Muscle layer of colon (tissue), 2 donors: ENCODE measurements around the gene BLVRA.
"Not testable (repeated sequence)": the region's sequence is repeated elsewhere in the genome, so short reads cannot be mapped to it uniquely, and the experiment has no call there.

Experiments used
- H3K27ac ChIP-seq: one replicate; pipeline ENCODE4 v1.7.0; 2013; ENCODE audit warnings: low read depth, mild to moderate bottlenecking, low read length, moderate library complexity
- H3K27me3 ChIP-seq, 2 donors: one replicate each; pipeline ENCODE4 v1.7.0; 2013; ENCODE audit warnings: low read length in 2 of 2, mild to moderate bottlenecking in 2 of 2; ENCODE audit not compliant: insufficient read depth in 2 of 2, control insufficient read depth in 1 of 2
- H3K36me3 ChIP-seq: one replicate; pipeline ENCODE4 v1.7.0; 2013; ENCODE audit warnings: mild to moderate bottlenecking, low read length; ENCODE audit not compliant: insufficient read depth
- H3K4me1 ChIP-seq: one replicate; pipeline ENCODE4 v1.7.0; 2013; ENCODE audit warnings: mild to moderate bottlenecking, low read length; ENCODE audit not compliant: insufficient read depth
- H3K4me3 ChIP-seq, 2 donors: one replicate each; pipeline ENCODE4 v1.7.0; 2013; ENCODE audit warnings: low read length in 2 of 2, low read depth in 1 of 2, mild to moderate bottlenecking in 1 of 2, moderate library complexity in 1 of 2
- H3K9ac ChIP-seq: one replicate; pipeline ENCODE4 v1.7.0; 2013; ENCODE audit warnings: low read length
- H3K9me3 ChIP-seq: one replicate; pipeline ENCODE4 v1.7.0; 2013; ENCODE audit warnings: mild to moderate bottlenecking, low read length
- donor health status: abdominal sarcoma.
- donor health status: Adenocarcinoma of cecum.

Gene BLVRA

DNA sequence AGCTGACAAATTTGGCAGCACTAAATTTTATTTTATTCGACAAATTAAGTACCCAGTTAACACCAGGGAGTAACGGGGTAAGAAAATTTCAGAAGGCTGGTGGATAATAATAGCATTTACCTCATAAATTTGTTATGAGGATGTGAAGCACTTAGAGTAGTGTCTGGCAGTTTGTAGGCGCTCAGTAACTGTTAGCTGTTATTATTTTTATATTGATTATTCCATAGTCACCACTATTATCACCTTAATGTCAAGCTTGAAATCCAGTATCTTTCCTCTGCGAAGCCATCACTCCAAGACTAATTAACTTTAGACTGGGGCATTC, 28.6 kb upstream of the BLVRA start:
- Histone ChIP-seq H3K27me3 (no peaks in the 10 kb centered on the region), H3K4me1 (peaks cover 15% of the 10 kb centered on the region), H3K36me3 (no peaks in the 10 kb centered on the region), H3K4me3 (peak overlapping the region; percentile 81 to 83), H3K27ac (peak overlapping the region; percentile 73), H3K9me3 (no peaks in the 10 kb centered on the region), H3K9ac (peak overlapping the region; percentile 75)

DNA sequence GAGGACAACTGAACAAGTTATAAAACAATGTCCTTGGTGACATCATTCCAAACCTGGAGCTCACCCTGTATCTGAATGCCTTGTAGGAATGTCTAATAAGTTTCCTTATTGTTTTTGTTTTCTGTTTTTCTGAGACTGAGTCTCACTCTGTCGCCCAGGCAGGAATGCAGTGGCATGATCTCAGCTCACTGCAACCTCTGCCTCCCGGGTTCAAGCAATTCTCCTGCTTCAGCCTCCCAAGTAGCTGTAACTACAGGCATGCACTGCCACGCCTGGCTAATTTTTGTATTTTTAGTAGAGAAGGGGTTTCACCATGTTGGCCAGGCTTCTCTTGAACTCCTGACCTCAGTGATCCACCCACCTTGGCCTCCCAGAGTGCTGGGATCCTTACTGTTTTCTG, 27.0 kb upstream of the BLVRA start:
- H3K9me3 ChIP-seq, H3K36me3 ChIP-seq, H3K27ac ChIP-seq, H3K4me3 ChIP-seq, H3K27me3 ChIP-seq, H3K9ac ChIP-seq: not testable (repeated sequence)
- peaks cover 15% of the 10 kb centered on the region for H3K4me1 ChIP-seq

DNA sequence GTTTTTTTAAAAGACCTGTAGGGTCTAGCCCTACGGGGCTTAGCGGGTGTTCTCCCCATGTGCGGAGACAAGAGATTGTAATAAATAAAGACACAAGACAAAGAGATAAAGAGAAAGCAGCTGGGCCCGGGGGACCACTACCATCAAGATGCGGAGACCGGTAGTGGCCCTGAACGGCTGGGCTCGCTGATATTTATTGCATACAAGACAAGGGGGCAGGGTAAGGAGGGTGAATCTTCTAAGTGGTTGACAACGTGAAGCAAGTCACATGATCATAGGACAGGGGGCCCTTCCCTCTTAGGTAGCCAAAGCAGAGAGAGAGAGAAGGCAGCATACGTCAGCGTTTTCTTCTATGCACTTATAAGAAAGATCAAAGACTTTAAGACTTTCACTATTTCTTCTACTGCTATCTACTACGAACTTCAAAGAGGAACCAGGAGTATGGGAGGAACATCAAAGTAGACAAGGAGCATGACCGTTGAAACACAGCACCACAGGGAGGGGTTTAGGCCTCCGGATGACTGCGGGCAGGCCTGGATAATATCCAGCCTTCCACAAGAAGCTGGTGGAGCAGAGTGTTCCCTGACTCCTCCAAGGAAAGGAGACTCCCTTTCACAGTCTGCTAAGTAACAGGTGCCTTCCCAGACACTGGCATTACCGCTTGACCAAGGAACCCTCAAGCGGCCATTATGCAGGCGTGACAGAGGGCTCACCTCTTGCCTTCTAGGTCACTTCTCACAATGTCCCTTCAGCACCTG, 23.7 kb upstream of the BLVRA start:
- H3K36me3 ChIP-seq, H3K4me1 ChIP-seq, H3K27ac ChIP-seq, H3K9ac ChIP-seq, H3K27me3 ChIP-seq, H3K4me3 ChIP-seq, H3K9me3 ChIP-seq: not testable (repeated sequence)

DNA sequence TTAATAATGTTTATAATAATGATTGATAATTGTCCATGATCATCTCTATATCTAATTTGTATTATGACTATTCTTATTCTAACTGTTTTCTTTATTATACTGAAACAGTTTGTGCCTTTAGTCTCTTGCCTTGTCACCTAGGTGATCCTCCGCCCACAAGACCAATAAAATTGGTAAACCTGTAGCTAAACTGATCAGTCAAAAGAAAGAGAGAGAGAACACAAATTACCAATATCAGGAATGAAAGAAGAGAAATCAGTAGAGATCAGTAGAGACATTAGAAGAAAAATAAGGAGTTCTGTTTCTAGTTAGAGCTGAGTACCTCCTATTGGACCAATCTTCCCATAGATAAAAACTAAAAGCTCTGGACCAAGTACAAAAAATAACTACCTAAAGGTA, 23.1 kb upstream of the BLVRA start:
- Histone ChIP-seq H3K27me3 (no peaks in the 10 kb centered on the region), H3K9me3 (no peaks in the 10 kb centered on the region), H3K4me1 (peaks cover 1% of the 10 kb centered on the region), H3K9ac (no peak overlapping the region), H3K27ac (no peak overlapping the region), H3K36me3 (no peaks in the 10 kb centered on the region), H3K4me3 (no peak overlapping the region)

DNA sequence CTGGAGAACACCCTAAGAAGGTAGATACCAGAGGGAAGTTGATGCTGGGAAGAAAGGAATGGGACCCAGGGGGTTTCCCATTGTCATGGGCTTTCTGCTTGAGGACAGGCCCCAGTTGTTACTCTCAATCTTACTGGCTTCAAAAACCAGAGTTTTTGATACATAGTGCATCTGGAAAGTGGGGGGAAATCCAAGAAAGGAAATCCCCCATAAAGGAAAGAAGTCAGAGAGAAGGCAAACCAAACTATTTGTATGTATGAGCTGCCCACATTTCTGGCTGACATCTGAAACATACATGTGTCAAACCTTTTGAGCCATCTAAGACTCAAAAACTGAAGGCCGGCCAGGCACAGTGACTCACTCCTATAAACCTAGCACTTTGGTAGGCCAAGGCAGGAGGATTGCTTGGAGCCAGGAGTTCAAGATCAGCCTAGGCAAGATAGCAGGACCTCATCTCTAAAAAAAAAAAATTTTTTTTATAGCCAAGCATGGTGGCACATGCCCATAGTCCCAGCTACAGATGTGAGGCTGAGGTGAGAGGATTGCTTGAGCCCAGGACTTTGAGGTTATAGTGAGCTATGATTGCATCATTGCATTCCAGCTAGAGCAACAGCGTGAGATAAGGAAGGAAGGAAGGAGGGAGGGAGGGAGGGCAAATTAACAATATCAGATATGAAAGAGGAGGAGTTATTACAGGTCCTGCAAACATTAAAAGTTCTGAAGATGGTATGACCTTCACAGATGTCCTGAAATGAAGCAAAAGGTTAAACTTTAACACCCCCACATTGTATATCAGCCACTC, 22.5 kb upstream of the BLVRA start:
- Histone ChIP-seq H3K4me1 (no peaks in the 10 kb centered on the region), H3K9ac (no peak overlapping the region), H3K4me3 (no peak overlapping the region), H3K27ac (no peak overlapping the region), H3K36me3 (no peaks in the 10 kb centered on the region), H3K9me3 (no peaks in the 10 kb centered on the region), H3K27me3 (no peaks in the 10 kb centered on the region)

DNA sequence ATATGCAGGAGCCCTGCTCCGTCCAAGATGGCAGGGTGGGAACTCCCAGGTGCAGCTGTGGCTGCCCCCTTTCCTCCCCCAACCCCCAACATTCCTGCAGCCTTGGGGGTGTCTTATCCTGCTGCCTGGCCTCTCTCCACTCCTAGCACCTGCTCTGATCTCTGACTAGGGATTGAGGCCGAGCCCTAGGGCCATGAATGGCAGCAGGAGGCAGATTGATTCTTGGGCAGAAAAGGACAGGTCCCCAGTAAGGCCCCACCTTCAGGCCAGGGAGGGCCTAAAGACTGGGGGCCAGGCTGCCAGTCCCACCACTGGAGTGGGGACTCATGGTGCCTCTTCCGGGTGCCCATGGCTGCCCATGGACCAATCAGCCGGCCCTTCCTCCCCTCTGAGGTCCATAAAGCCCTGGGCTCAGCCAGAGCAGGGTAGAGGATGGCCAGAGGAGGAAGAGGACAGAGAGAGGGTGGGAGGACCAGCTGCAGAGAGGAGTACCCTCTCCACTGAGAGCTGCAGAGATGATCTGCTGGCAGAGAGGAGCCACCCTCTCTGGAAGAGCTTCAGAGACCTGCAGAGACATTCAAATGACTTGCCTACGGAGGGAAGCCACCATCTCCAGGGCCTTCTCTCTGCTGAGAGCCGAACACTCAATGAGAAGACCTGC, 20.9 kb upstream of the BLVRA start:
- H3K4me1 ChIP-seq, result no peaks in the 10 kb centered on the region
- H3K36me3 ChIP-seq, result no peaks in the 10 kb centered on the region
- no peak overlapping the region for H3K9ac ChIP-seq
- H3K9me3 ChIP-seq, result no peaks in the 10 kb centered on the region
- no peak overlapping the region for H3K4me3 ChIP-seq
- H3K27ac ChIP-seq, result no peak overlapping the region
- H3K27me3 ChIP-seq, result no peaks in the 10 kb centered on the region

DNA sequence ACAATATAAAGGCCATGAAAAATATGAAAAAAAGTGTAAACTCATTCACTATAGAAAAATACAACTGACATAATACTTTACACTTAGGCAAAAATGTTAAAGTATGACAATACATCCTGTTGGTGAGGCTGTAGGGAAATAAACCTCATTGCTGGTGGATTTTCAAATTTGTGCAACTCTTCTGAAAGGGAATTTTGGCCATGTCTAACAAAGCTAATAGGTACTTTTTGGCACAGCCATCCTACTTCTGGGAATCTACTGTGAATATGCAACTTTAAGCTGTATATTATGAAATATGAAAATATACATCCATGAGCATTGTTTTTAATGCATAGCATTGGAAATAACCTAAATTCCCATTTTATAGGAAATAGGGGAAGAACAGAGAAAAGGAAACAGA, 15.8 kb upstream of the BLVRA start:
- no peaks in the 10 kb centered on the region for H3K9me3 ChIP-seq
- H3K36me3 ChIP-seq, result no peaks in the 10 kb centered on the region
- H3K4me1 ChIP-seq, result no peaks in the 10 kb centered on the region
- no peak overlapping the region for H3K9ac ChIP-seq
- no peak overlapping the region for H3K27ac ChIP-seq
- no peaks in the 10 kb centered on the region for H3K27me3 ChIP-seq
- H3K4me3 ChIP-seq, result no peak overlapping the region

DNA sequence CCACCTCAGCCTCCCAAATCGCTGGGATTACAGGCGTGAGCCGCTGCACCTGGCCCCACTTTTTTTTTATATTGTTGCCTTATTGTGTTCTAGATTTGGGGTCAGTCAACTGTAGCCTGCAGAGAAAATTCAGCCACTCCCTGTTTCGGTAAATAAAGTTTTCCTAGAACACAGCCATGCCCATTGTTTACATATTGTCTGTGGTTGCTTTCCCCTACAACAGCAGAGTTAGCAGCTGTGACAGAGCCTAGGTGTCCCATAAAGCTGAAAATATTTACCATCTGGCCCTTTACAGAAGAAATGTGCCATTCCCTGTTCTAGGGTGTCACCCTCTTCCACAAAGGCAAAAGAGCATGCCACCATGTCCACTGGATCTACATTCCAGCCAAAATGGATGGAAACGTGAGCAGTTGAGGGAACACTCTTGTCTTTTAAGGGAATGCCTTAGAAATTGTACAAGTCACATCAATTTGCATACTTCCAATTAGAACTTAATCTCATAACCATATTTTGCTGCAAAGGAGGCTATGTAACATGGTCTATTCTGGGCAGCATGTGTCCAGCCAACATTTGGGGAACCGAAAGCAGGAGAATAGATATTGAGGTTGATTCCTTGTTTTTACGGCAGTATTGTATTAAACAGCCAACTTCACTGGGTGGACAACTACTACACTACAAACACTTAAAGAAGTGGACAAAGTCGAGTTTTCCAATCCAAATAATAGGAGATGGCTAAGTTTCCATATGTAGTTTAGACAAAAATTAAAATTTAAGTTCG, 11.0 kb upstream of the BLVRA start:
- no peak overlapping the region for H3K27ac ChIP-seq
- no peaks in the 10 kb centered on the region for H3K27me3 ChIP-seq
- no peaks in the 10 kb centered on the region for H3K4me1 ChIP-seq
- no peak overlapping the region for H3K9ac ChIP-seq
- H3K4me3 ChIP-seq, result no peak overlapping the region
- H3K36me3 ChIP-seq, result no peaks in the 10 kb centered on the region
- no peaks in the 10 kb centered on the region for H3K9me3 ChIP-seq

DNA sequence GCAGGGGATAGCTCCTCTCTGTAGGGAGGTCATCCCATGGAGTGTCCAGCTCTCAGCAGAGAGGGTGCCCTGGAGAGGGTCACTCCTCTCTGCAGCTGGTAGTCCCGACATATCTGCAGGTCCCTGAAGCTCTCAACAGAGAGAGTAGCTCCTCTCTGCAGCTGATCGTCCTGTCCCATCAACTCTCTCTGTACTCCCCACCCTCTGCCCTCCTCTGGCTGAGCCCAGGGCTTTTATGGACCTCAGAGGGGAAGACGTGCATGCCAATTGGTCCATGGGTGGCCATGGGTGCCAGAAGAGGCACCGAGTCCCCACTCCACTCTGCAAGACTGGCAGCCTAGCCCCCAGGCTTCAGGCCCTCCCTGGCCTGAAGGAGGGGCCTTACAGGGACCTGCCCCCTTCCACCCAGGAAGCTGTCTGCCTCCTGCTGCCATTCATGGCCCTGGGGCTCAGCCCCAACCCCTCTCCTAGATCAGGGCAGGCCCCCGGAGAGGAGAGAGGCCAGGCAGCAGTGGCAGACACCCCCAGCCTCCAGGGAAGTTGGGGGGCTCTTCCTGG, 9.0 kb upstream of the BLVRA start:
- H3K9me3 ChIP-seq, result no peaks in the 10 kb centered on the region
- H3K4me3 ChIP-seq, result no peak overlapping the region
- H3K9ac ChIP-seq, result no peak overlapping the region
- H3K36me3 ChIP-seq, result no peaks in the 10 kb centered on the region
- H3K27me3 ChIP-seq, result no peaks in the 10 kb centered on the region
- no peak overlapping the region for H3K27ac ChIP-seq
- H3K4me1 ChIP-seq, result no peaks in the 10 kb centered on the region

DNA sequence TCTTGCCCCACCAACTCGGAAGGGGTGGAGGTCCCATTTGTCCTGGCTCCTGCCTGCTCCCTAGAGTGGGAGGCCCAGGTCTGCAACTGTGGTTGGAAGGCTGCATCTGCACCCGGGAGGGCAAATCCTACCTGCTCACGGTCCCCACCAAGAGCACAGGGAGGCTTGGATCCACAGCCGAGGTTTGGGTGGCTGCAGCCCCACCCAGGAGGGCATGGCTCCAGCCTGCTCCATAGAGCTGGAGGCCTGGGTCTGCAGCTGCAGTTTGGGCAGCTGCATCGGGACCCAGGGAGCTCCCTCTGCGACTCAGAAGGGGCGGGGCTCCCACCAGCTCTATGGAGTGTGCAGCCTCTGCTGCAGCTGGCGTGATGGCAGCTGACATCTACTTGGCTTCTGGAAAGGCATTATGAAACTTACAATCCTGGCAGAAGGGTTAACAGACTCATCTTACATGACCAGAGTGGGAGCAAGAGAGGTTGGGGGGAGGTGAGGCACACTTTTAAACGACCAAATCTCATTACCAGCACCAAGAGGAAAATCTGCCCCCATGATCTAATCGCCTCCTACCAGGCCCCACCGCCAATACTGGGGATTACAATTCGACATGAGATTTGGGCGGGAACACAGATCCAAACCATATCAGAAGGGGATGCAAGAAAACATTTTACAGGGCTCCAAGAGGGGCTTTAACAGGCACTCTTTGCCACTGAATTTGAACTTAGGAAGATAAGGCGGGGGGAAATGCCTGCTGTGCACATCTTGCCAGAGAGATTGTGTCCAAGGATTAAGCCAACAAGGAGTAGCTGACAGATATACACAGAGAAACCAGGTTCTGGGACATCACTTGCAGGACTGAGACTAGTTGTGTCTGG, 8.2 kb upstream of the BLVRA start:
- H3K4me3 ChIP-seq, result no peak overlapping the region

More for the DNA sequence above, 8.2 kb upstream of the BLVRA start:
- Histone ChIP-seq H3K27ac (no peak overlapping the region), H3K27me3 (no peaks in the 10 kb centered on the region), H3K9ac (no peak overlapping the region), H3K4me1 (no peaks in the 10 kb centered on the region), H3K9me3 (no peaks in the 10 kb centered on the region), H3K36me3 (no peaks in the 10 kb centered on the region)
